Fibroblast of mammary gland (primary cell): ENCODE measurements around the gene SLC9A3.

Experiments used
- DNase-seq: peaks from one replicate; pipeline ENCODE4 v3.0.0-alpha.2; 2010; ENCODE audit warnings: low read depth
- H3K4me3 ChIP-seq: 2 replicates; pipeline ENCODE4 v1.5.1; 2011; ENCODE audit warnings: low read depth, mild to moderate bottlenecking, low read length, moderate library complexity; ENCODE audit not compliant: control insufficient read depth
- CTCF ChIP-seq: conservative IDR thresholded peaks from 2 replicates; pipeline ENCODE4 v1.5.1; 2011; ENCODE audit warnings: low read depth, low read length, inconsistent platforms; ENCODE audit not compliant: control insufficient read depth, insufficient read depth

The SLC9A3 gene

GRCh38 chr5:524234-524972 lies at the start of gene SLC9A3:
Gene SLC9A3 (minus strand): TSS chr5:524449.
- no peak for TF ChIP-seq CTCF
- no peak within 1 kb of the TSS for H3K4me3 ChIP-seq
- no peak for DNase-seq

- H3K4me3 ChIP-seq = no peak overlapping the region
- DNase-seq = no peak
- no peak for TF ChIP-seq CTCF
Observed at GRCh38 chr5:573976-574375, 49.7 kb upstream of the SLC9A3 start.

- DNase-seq = no peak
- no peak for TF ChIP-seq CTCF
- H3K4me3 ChIP-seq = no peak overlapping the region
Observed at GRCh38 chr5:573206-573605, 49.0 kb upstream of the SLC9A3 start.

GRCh38 chr5:572398-573019 lies 48.3 kb upstream of the SLC9A3 start:
- TF ChIP-seq CTCF = no peak
- H3K4me3 ChIP-seq = no peak overlapping the region

GRCh38 chr5:571791-572190 lies 47.5 kb upstream of the SLC9A3 start:
- no peak for TF ChIP-seq CTCF
- DNase-seq = no peak
- H3K4me3 ChIP-seq = no peak overlapping the region

More at GRCh38 chr5:572398-573019, 48.3 kb upstream of the SLC9A3 start:
- no peak for DNase-seq

GRCh38 chr5:570886-571285 lies 46.6 kb upstream of the SLC9A3 start:
- no peak for DNase-seq
- H3K4me3 ChIP-seq = no peak overlapping the region
- TF ChIP-seq CTCF = no peak

- no peak for DNase-seq
- no peak for TF ChIP-seq CTCF
- no peak overlapping the region for H3K4me3 ChIP-seq
Observed at GRCh38 chr5:570446-570845, 46.2 kb upstream of the SLC9A3 start.
